ENCODE data around the gene SKAP2.

Gene SKAP2

GRCh38 chr7:26735976-26736600, 128.3 kb downstream of the SKAP2 start:
- no peak for DNase-seq

- no peak for DNase-seq
These were observed 135.1 kb downstream of the SKAP2 start for GRCh38 chr7:26729150-26729775.

- no peak for DNase-seq
These were observed 138.3 kb downstream of the SKAP2 start for GRCh38 chr7:26726051-26726450.

GRCh38 chr7:26724795-26725194, 139.6 kb downstream of the SKAP2 start:
- DNase-seq, result no peak

GRCh38 chr7:26723129-26723528, 141.3 kb downstream of the SKAP2 start:
- DNase-seq, result no peak

- no peak for DNase-seq
These were observed 142.9 kb downstream of the SKAP2 start for GRCh38 chr7:26721450-26721849.

- DNase-seq, result no peak
These were observed 146.3 kb downstream of the SKAP2 start for GRCh38 chr7:26718063-26718462.

- no peak for DNase-seq
These were observed 150.0 kb downstream of the SKAP2 start for GRCh38 chr7:26714438-26714837.

GRCh38 chr7:26714006-26714405, 150.4 kb downstream of the SKAP2 start:
- DNase-seq, result no peak

- DNase-seq, result no peak
These were observed 155.0 kb downstream of the SKAP2 start for GRCh38 chr7:26709210-26709990.

- DNase-seq, result peak; percentile 91
These were observed 158.8 kb downstream of the SKAP2 start for GRCh38 chr7:26705567-26705966.

- no peak for DNase-seq
These were observed 159.6 kb downstream of the SKAP2 start for GRCh38 chr7:26704786-26705185.

- DNase-seq, result no peak
These were observed 160.4 kb downstream of the SKAP2 start for GRCh38 chr7:26704036-26704435.

- DNase-seq, result no peak
These were observed 163.5 kb downstream of the SKAP2 start for GRCh38 chr7:26700893-26701292.

GRCh38 chr7:26700386-26700785, 164.0 kb downstream of the SKAP2 start:
- DNase-seq, result no peak

GRCh38 chr7:26699766-26700165, 164.6 kb downstream of the SKAP2 start:
- no peak for DNase-seq

- DNase-seq, result no peak
These were observed 165.6 kb downstream of the SKAP2 start for GRCh38 chr7:26698806-26699205.

- DNase-seq, result no peak
These were observed 166.2 kb downstream of the SKAP2 start for GRCh38 chr7:26698194-26698593.

GRCh38 chr7:26696978-26697377, 167.4 kb downstream of the SKAP2 start:
- no peak for DNase-seq

- DNase-seq, result no peak
These were observed 168.2 kb downstream of the SKAP2 start for GRCh38 chr7:26696161-26696560.

GRCh38 chr7:26694713-26695112, 169.7 kb downstream of the SKAP2 start:
- DNase-seq, result no peak

- DNase-seq, result no peak
These were observed 170.2 kb downstream of the SKAP2 start for GRCh38 chr7:26694141-26694540.

- no peak for DNase-seq
These were observed 172.5 kb downstream of the SKAP2 start for GRCh38 chr7:26691886-26692285.

GRCh38 chr7:26691406-26691805, 173.0 kb downstream of the SKAP2 start:
- no peak for DNase-seq

Data from NCI-H1092 treated with DMSO at 0.1 percent for 48 hours (cell line).